ENCODE results near the gene SMAD7. TPM values are rescaled to one million over a fixed set of nuclear protein-coding genes. Genes with fewer than 3 reads are reported as not detected.

Gene SMAD7, protein sequence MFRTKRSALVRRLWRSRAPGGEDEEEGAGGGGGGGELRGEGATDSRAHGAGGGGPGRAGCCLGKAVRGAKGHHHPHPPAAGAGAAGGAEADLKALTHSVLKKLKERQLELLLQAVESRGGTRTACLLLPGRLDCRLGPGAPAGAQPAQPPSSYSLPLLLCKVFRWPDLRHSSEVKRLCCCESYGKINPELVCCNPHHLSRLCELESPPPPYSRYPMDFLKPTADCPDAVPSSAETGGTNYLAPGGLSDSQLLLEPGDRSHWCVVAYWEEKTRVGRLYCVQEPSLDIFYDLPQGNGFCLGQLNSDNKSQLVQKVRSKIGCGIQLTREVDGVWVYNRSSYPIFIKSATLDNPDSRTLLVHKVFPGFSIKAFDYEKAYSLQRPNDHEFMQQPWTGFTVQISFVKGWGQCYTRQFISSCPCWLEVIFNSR
- total RNA-seq = 9.3 and 22.0 TPM in 2 replicates

DNA sequence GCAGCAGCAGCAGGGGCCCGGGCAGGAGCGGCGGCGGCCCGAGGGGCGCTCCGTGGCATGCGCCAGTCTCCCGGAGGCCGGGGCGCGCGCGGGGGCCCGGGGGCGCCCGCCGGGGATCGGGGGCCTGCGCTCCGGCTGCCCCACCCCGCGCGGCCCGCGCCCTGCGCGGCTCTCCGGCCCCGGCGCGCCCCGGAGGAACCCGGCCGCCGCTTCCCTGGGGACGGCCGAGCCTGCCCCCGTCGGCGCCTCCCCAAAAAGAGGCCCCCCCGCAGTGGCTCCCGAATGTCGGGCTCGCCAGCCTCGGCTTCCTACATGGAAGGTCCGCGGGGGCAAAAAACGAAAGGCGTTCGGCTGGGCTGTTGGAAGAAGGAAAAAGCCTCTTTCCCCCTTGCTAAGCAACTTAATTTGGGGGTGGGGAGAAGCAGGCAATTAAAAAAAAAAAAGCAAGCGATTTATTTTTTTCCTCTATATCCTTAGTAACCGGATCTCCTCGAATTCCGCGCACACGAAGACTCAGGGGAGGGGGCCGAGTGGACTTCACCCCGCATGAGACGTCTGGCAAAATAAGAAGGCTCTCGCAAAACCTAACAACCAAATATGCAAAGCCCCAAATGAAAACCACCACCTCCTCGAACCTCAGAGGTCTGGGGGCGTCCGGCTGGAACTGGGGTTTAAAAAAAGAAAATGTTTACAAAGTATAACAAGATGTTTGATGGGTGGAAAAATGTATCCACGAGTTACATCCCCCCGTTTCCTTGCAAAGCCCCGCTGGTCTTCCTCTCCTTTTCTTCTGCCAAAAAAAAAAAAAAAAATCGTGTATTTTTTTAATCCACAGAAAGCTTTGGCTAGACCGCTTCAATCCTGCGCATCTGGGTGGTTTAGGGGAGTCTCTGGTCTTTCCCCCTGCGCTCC is at the start of gene SMAD7:
TSS of gene SMAD7 (minus strand) at position 430 of the 912 bp plus-strand sequence. CDS start 541 bp downstream, outside the sequence.

